ENCODE measurements around the gene THSD4. TPM values are rescaled to one million over a fixed set of nuclear protein-coding genes. Genes with fewer than 3 reads are reported as not detected.

Gene THSD4
- total and polyA plus RNA-seq, 2 of the 4 experiments (the other 2 are of a cell fraction) = 25.5 to 31.1 TPM

DNA sequence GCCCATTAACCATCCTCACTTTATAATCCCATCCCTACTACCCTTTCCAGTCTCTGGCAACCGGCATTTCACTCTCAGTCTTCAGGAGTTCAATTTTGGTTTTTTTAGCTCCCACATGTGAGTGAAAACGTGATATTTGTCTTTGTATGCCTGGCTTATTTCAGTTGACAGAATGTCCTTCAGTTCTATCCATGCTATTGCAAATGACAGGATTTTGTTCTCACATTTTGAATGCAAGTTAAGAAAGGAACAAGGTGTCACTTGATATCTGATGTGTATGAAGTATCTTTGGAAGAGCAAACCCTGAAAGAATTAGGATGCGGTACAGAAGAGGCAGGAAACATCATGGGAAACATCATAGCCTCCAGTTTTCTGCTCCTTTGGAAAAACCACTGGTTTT lies 298.1 kb downstream of the THSD4 start:
- Histone ChIP-seq H3K4me3 (ENCODE audit: insufficient read depth, low read depth, low read length) (no peak overlapping the region), H2BK20ac (ENCODE audit: low read depth, low read length) (peak overlapping the region; percentile 45; the same call in 1 of the 2 replicates), H3K9ac (ENCODE audit: low read depth, low read length) (no peak overlapping the region), H3K36me3 (ENCODE audit: control insufficient read depth, insufficient read depth, low read length) (peaks cover 8% of the 10 kb centered on the region), H2AFZ (replicated peaks; ENCODE audit: low read length, poor library complexity) (no peak overlapping the region), H4K5ac (ENCODE audit: low read depth, low read length) (no peak overlapping the region), H3K79me1 (ENCODE audit: low read depth in 1 of 2, low read length in 2 of 2) (peaks cover 0 to 13% of the 10 kb centered on the region in 2 experiments; a peak in 3 of 4 replicates), H4K20me1 (ENCODE audit: insufficient read depth, low read length) (no peaks in the 10 kb centered on the region), H4K91ac (ENCODE audit: insufficient read depth, low read depth, low read length) (no peak overlapping the region), H3K56ac (ENCODE audit: extremely low read depth, insufficient read depth, low read length) (no peak overlapping the region), H2BK15ac (ENCODE audit: low read depth, low read length) (no peak overlapping the region), H2AK9ac (replicated peaks; ENCODE audit: low read depth, low read length, poor library complexity) (no peak overlapping the region), H3K4me1 (ENCODE audit: control insufficient read depth, insufficient read depth, low read length) (peaks cover 9% of the 10 kb centered on the region), H2BK120ac (ENCODE audit: low read depth, low read length) (no peak overlapping the region), H3K14ac (replicated peaks; ENCODE audit: low read depth, low read length) (no peak overlapping the region), H2AK5ac (ENCODE audit: low read depth, low read length) (no peak overlapping the region), H3K18ac (ENCODE audit: low read depth, low read length) (no peak overlapping the region), H4K8ac (ENCODE audit: low read depth in 2 of 2, low read length in 2 of 2) (no peak overlapping the region), H3K4ac (ENCODE audit: low read depth, low read length) (no peak overlapping the region), H3K27me3 (ENCODE audit: control insufficient read depth, insufficient read depth, low read length) (no peaks in the 10 kb centered on the region), H3K23ac (ENCODE audit: low read depth, low read length) (no peak overlapping the region), H3K4me2 (ENCODE audit: low read depth, low read length) (no peak overlapping the region), H3K27ac (ENCODE audit: insufficient read depth, low read length) (no peak overlapping the region), H2BK5ac (ENCODE audit: low read depth, low read length, poor library complexity, severe bottlenecking) (no peak overlapping the region), H3K9me1 (ENCODE audit: insufficient read depth, low read length) (peaks cover 7% of the 10 kb centered on the region), H3K9me3 (ENCODE audit: control insufficient read depth, insufficient read depth, low read length) (no peaks in the 10 kb centered on the region)
- POLR2A ChIA-PET (ENCODE audit: unreplicated experiment) = no interaction called here
- in situ Hi-C loops (cut with MboI; ENCODE audit: low sequenced_read_pairs) = no loop called here
- WGBS, 2 experiments (ENCODE audit: extremely low coverage in 2 of 2, insufficient read length in 1 of 2) = no CpG with 5 or more reads among the region's 3 CpGs
- no peak for TF ChIP-seq MAZ (IDR thresholded peaks at IDR 0.05; ENCODE audit: borderline replicate concordance, low read depth, low read length)
- TF ChIP-seq BHLHE40 (IDR thresholded peaks at IDR 0.05; ENCODE audit: low read depth, low read length) = no peak
- TF ChIP-seq CTCF (conservative IDR thresholded peaks at IDR 0.05; ENCODE audit: low read depth, low read length) = no peak
- TF ChIP-seq, protein P1, sequence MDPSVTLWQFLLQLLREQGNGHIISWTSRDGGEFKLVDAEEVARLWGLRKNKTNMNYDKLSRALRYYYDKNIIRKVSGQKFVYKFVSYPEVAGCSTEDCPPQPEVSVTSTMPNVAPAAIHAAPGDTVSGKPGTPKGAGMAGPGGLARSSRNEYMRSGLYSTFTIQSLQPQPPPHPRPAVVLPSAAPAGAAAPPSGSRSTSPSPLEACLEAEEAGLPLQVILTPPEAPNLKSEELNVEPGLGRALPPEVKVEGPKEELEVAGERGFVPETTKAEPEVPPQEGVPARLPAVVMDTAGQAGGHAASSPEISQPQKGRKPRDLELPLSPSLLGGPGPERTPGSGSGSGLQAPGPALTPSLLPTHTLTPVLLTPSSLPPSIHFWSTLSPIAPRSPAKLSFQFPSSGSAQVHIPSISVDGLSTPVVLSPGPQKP (IDR thresholded peaks at IDR 0.05; ENCODE audit: borderline replicate concordance, low read depth, low read length) = no peak
- TF ChIP-seq NFE2L2 (IDR thresholded peaks at IDR 0.05; ENCODE audit: low read depth, low read length) = no peak
- no peak for TF ChIP-seq CEBPB (IDR thresholded peaks at IDR 0.05; ENCODE audit: low read depth, low read length)
- no peak for TF ChIP-seq RCOR1 (IDR thresholded peaks at IDR 0.05; ENCODE audit: insufficient replicate concordance, low read length)
- TF ChIP-seq RFX5 (IDR thresholded peaks at IDR 0.05; ENCODE audit: low read depth, low read length) = no peak
- no peak for TF ChIP-seq FOS (IDR thresholded peaks at IDR 0.05; ENCODE audit: low read depth, low read length)
- TF ChIP-seq CHD1 (IDR thresholded peaks at IDR 0.05; ENCODE audit: low read depth, low read length) = no peak
- no peak for TF ChIP-seq RAD21 (IDR thresholded peaks at IDR 0.05; ENCODE audit: low read length)
- TF ChIP-seq MAFK (IDR thresholded peaks at IDR 0.05; ENCODE audit: low read depth, low read length) = no peak
- intact Hi-C loops (cut with micrococcal nuclease) = no loop called here
- CTCF ChIA-PET = interaction anchor here (0.6 kb wide), 1 partner anchor 534 kb away, joined by 9 read pairs; no protein-coding TSS in a partner anchor
- ATAC-seq (ENCODE audit: low read depth) (no peak), DNase-seq (no peak)
- no TSS peak for BruUV-seq (replicated peaks)
- dilution Hi-C loops (cut with HindIII; ENCODE audit: low sequenced_read_pairs, unreplicated experiment) = no loop called here

Measured in IMR-90 (cell line).